LNCAP (cell line): ENCODE results near the gene EEF1A2.

Source experiments
- TF ChIP-seq, protein P1 (sequence below): fragments of 450-650 bp; IDR thresholded peaks from 2 replicates; pipeline ENCODE4 v1.5.1; 2017; ENCODE audit warnings: mild to moderate bottlenecking

Gene EEF1A2

GRCh38 chr20:63529861-63530787 is 31.2 kb upstream of the EEF1A2 start:
- TF ChIP-seq, protein P1, sequence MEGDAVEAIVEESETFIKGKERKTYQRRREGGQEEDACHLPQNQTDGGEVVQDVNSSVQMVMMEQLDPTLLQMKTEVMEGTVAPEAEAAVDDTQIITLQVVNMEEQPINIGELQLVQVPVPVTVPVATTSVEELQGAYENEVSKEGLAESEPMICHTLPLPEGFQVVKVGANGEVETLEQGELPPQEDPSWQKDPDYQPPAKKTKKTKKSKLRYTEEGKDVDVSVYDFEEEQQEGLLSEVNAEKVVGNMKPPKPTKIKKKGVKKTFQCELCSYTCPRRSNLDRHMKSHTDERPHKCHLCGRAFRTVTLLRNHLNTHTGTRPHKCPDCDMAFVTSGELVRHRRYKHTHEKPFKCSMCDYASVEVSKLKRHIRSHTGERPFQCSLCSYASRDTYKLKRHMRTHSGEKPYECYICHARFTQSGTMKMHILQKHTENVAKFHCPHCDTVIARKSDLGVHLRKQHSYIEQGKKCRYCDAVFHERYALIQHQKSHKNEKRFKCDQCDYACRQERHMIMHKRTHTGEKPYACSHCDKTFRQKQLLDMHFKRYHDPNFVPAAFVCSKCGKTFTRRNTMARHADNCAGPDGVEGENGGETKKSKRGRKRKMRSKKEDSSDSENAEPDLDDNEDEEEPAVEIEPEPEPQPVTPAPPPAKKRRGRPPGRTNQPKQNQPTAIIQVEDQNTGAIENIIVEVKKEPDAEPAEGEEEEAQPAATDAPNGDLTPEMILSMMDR = no peak

GRCh38 chr20:63529180-63529860 is 30.4 kb upstream of the EEF1A2 start:
- TF ChIP-seq, protein P1 = no peak

- TF ChIP-seq, protein P1 = no peak
Measured at GRCh38 chr20:63527184-63527583, 28.3 kb upstream of the EEF1A2 start.

- TF ChIP-seq, protein P1 = no peak
Measured at GRCh38 chr20:63525971-63526370, 27.1 kb upstream of the EEF1A2 start.

- TF ChIP-seq, protein P1 = no peak
Measured at GRCh38 chr20:63525185-63525584, 26.3 kb upstream of the EEF1A2 start.

DNA sequence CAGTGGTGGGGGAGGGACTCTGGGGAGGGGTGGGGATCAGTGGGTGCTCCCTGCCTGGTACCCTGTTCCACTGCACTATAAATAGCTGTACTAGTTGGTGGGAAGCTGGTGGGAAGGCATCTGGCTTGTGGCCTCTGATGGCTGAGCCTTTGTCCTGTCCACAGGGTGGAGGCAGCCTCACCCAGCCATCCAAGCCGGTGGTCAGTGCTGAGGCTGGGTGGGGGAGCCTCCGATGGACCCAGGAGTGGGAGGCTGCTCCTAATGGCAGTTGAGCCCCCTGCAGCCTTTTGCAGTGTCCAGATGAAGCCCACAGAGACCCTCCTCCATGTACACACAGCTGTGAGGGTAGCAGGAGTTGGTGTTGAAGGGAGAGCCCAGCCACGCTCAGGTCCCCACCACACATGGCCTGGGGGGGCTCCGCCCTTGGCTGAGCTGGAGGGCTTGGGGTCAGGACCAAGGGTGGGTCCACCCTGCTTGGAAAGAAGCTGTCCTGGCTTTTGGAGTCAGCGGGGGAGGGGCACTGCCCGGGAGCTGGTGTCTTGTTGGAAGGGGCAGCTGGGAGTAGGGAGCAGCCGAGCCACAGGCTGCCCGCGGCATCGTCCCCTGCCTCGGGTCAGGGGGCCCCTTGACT is 24.2 kb upstream of the EEF1A2 start:
- TF ChIP-seq, protein P1 = no peak

DNA sequence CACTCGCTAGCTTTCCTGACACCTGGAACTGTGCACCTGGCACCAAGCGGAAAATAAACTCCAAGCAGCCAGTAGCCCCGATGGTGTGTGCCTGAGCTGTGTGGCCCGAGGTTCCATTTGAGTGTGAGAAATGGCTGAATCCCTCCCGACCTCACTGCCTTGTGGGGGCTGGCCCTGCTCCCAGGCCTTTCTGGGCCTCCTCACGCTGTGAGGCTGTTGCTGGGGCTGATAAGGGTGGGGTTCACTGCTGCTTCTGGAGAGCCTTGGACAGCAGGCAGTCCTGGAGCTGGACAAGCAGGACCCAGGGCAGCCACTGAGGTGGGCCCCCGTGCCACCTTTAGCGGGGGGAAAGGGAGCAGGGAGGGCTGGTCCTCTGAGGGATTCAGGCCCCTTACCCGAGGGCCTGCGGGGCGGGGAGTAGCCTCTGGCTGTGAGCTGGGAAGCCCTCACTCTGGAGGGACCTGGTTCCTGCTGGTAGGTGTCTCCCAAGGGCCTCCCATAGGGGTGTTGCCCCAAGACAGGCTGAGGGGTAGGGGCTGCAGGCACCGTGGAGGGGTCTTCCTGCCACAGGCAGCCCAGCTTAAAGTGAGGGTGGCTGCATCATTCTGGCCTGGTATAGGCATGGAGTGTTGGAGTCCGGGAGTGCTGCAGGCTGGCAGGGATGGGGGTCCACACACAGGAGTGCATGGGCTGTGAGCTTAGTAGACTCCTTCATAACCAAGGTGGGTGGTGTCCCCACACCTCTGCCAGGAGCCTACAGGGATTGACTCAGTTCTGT is 23.4 kb upstream of the EEF1A2 start:
- TF ChIP-seq, protein P1 = no peak
